Endothelial cell of umbilical vein (primary cell): Measurements from ENCODE around the gene ARRDC1. TPM values are rescaled to one million over a fixed set of nuclear protein-coding genes. Genes with fewer than 3 reads are reported as not detected.

Source experiments
- BruUV-seq: library from RNA; stranded (reverse); fragments of 400-500 nt; replicated peaks from 2 replicates; lab custom pipeline; 2021; lab: Mats Ljungman, UMichigan
- CTCF ChIA-PET: fragments of 300-600, 350-600 bp; sonication (Branson Sonifier 250); formaldehyde crosslinking; loops from one replicate; lab custom pipeline; 2021; ENCODE audit warnings: antibody characterized with exemption, inconsistent platforms; lab: Charles Lee
- POLR2A ChIA-PET: fragments of 300-600, 350-600 bp; sonication (Branson Sonifier 250); formaldehyde crosslinking; loops from one replicate; lab custom pipeline; 2021; ENCODE audit warnings: antibody characterized with exemption, inconsistent platforms; lab: Charles Lee
- DNase-seq: peaks from one replicate; pipeline ENCODE4 v3.0.0-alpha.2; 2011; ENCODE audit warnings: low read depth, low spot score
- FAIRE-seq: peaks from 2 replicates; lab custom pipeline; 2011; peaks lifted over from hg19 to GRCh38; lab: Jason Lieb, UNC
- H2AFZ ChIP-seq: 2 replicates; pipeline ENCODE4 v1.6.0; 2012; ENCODE audit warnings: low read depth, low read length, control low read depth, inconsistent platforms
- H3K27ac ChIP-seq: 2 replicates; pipeline ENCODE4 v1.5.1; 2011; ENCODE audit warnings: low read depth, mild to moderate bottlenecking, control low read depth, low read length, moderate library complexity; ENCODE audit not compliant: insufficient read depth
- H3K27me3 ChIP-seq, 2 experiments: 2 replicates each; pipeline versions ENCODE4 v1.6.0 to v1.6.1; 2011; ENCODE audit warnings: low read length in 2 of 2, mixed read lengths in 1 of 2; ENCODE audit not compliant: control insufficient read depth in 2 of 2, insufficient read depth in 2 of 2
- H3K36me3 ChIP-seq, 2 experiments: 2 replicates in 1 of 2; 3 replicates in 1 of 2; pipeline ENCODE4 v1.5.1; 2011; ENCODE audit warnings: low read length in 2 of 2, mild to moderate bottlenecking in 1 of 2, moderate library complexity in 1 of 2; ENCODE audit not compliant: control insufficient read depth in 2 of 2, insufficient read depth in 2 of 2; ENCODE audit errors: extremely low read depth in 1 of 2
- H3K4me1 ChIP-seq: 3 replicates; pipeline ENCODE4 v1.5.1; 2011; ENCODE audit warnings: mild to moderate bottlenecking, low read length; ENCODE audit not compliant: control insufficient read depth, insufficient read depth; ENCODE audit errors: extremely low read depth
- H3K4me2 ChIP-seq: 2 replicates; pipeline ENCODE4 v1.6.1; 2011; ENCODE audit warnings: low read length, control low read depth, mixed read lengths; ENCODE audit not compliant: insufficient read depth
- H3K4me3 ChIP-seq, 3 experiments: fragments of 200-600 bp in 1 of 3; sonication (generic), shearing (Covaris generic) in 1 of 3; replicated peaks in 1 of 3; 2 replicates each; pipeline ENCODE4 v1.5.1; 2011 to 2016; ENCODE audit warnings: control low read depth in 3 of 3, low read length in 3 of 3, mild to moderate bottlenecking in 2 of 3, inconsistent platforms in 1 of 3, low read depth in 1 of 3, moderate library complexity in 1 of 3; ENCODE audit not compliant: insufficient read depth in 1 of 3
- H3K79me2 ChIP-seq: 2 replicates; pipeline ENCODE4 v1.6.0; 2012; ENCODE audit warnings: low read length, inconsistent platforms; ENCODE audit not compliant: control insufficient read depth, insufficient read depth
- H3K9ac ChIP-seq: replicated peaks from 2 replicates; pipeline ENCODE3; 2011; ENCODE audit warnings: low read length, control low read depth; ENCODE audit not compliant: insufficient read depth; ENCODE audit errors: extremely low read depth
- H3K9me1 ChIP-seq: replicated peaks from 3 replicates; pipeline ENCODE4 v1.6.0; 2011; ENCODE audit warnings: mild to moderate bottlenecking, low read length; ENCODE audit not compliant: control insufficient read depth, insufficient read depth; ENCODE audit errors: extremely low read depth
- H3K9me3 ChIP-seq: replicated peaks from 2 replicates; pipeline ENCODE4 v1.5.1; 2012; ENCODE audit warnings: low read length, inconsistent platforms; ENCODE audit not compliant: control insufficient read depth, insufficient read depth
- H4K20me1 ChIP-seq: replicated peaks from 2 replicates; pipeline ENCODE3; 2011; ENCODE audit warnings: mild to moderate bottlenecking, low read length; ENCODE audit not compliant: control insufficient read depth, insufficient read depth; ENCODE audit errors: extremely low read depth
- EZH2 ChIP-seq: IDR thresholded peaks from 2 replicates; pipeline ENCODE4 v1.6.1; 2012; ENCODE audit warnings: borderline replicate concordance, low read depth, mild to moderate bottlenecking, moderate library complexity, low read length, inconsistent platforms; ENCODE audit not compliant: severe bottlenecking
- FOS ChIP-seq: IDR thresholded peaks from 2 replicates; pipeline ENCODE4 v1.6.1; 2011; ENCODE audit warnings: mild to moderate bottlenecking, low read length, moderate library complexity, borderline replicate concordance; ENCODE audit not compliant: insufficient read depth
- GATA2 ChIP-seq: IDR thresholded peaks from 2 replicates; pipeline ENCODE4 v1.7.0; 2011; ENCODE audit warnings: low read depth, mild to moderate bottlenecking, moderate library complexity, mixed read lengths, low read length; ENCODE audit not compliant: insufficient read length, insufficient read depth
- JUN ChIP-seq: IDR thresholded peaks from 2 replicates; pipeline ENCODE4 v1.6.1; 2011; ENCODE audit warnings: borderline replicate concordance, low read depth; ENCODE audit not compliant: insufficient read length, insufficient read depth
- POLR2AphosphoS5 ChIP-seq: IDR thresholded peaks from 2 replicates; pipeline ENCODE4 v1.6.1; 2012; ENCODE audit warnings: low read depth, mild to moderate bottlenecking, control low read depth, low read length, moderate library complexity; ENCODE audit not compliant: insufficient read depth
- dilution Hi-C: fragments of 300-500 bp; cut with MboI; formaldehyde crosslinking; loops from one replicate; pipeline ENCODE4 v1.15.0; 2019; ENCODE audit warnings: low sequenced_read_pairs; ENCODE audit not compliant: extremely low pct_ligation_motif_present
- intact Hi-C: fragments of 100-400 bp; cut with micrococcal nuclease; formaldehyde crosslinking; loops from one replicate; pipeline ENCODE4 v1.10.0; 2022
- polyA plus RNA-seq, 4 experiments: library from polyadenylated mRNA; depleted of rRNA in 3 of 4; stranded (reverse) in 3 of 4; unstranded in 1 of 4; fragments of >200 nt; gene quantifications; 2 replicates each; pipeline versions ENCODE4 v1.2.1 to v1.2.3, GENCODE V29; 2011 to 2012; ENCODE audit warnings: missing spikeins in 1 of 4
- total RNA-seq: library from RNA; stranded (reverse); gene quantifications from 2 replicates; pipeline ENCODE4 v1.2.3, GENCODE V29; 2021

The ARRDC1 gene
- total and polyA plus RNA-seq, 2 donors (not counting 3 experiments of a cell fraction or from before 2014, with no cell fraction given): 22.5 to 51.0 TPM

- H3K9me1 ChIP-seq: no peaks in the 10 kb centered on the region
- CTCF ChIA-PET: no interaction called here
- H3K27me3 ChIP-seq: no peaks in the 10 kb centered on the region
- dilution Hi-C loops: no loop called here
- H3K4me2 ChIP-seq: no peak overlapping the region
- no peak overlapping the region for H3K4me3 ChIP-seq
- DNase-seq (no peak), FAIRE-seq (no peak)
- H3K4me1 ChIP-seq: no peaks in the 10 kb centered on the region
- no TSS peak for BruUV-seq
- no peaks in the 10 kb centered on the region for H4K20me1 ChIP-seq
- H3K9ac ChIP-seq: no peak overlapping the region
- POLR2A ChIA-PET: no interaction called here
- H3K36me3 ChIP-seq: peaks cover 0 to 8% of the 10 kb centered on the region in 2 experiments
- H3K9me3 ChIP-seq: no peaks in the 10 kb centered on the region
- peaks cover 86% of the 10 kb centered on the region for H3K79me2 ChIP-seq
- no peak overlapping the region for H3K27ac ChIP-seq
- TF ChIP-seq POLR2AphosphoS5: no peak
- intact Hi-C loops: no loop called here
- H2AFZ ChIP-seq: no peak overlapping the region
These were observed 34.0 kb downstream of the ARRDC1 start for GRCh38 chr9:137639303-137640051.

GRCh38 chr9:137640862-137641261, 35.4 kb downstream of the ARRDC1 start:
- no peak for DNase-seq
- Histone ChIP-seq H3K4me1 (no peaks in the 10 kb centered on the region), H3K4me3 (no peak overlapping the region), H2AFZ (no peak overlapping the region), H3K79me2 (peaks cover 89% of the 10 kb centered on the region), H3K9me1 (no peaks in the 10 kb centered on the region), H4K20me1 (no peaks in the 10 kb centered on the region), H3K4me2 (no peak overlapping the region), H3K9me3 (no peaks in the 10 kb centered on the region), H3K36me3 (peaks cover 0 to 8% of the 10 kb centered on the region in 2 experiments), H3K27me3 (no peaks in the 10 kb centered on the region), H3K9ac (no peak overlapping the region), H3K27ac (no peak overlapping the region)
- intact Hi-C loops: no loop called here
- CTCF ChIA-PET: interaction anchor here (1.4 kb wide), 1 partner anchor 26 kb away, joined by 3 read pairs; no protein-coding TSS in a partner anchor
- POLR2A ChIA-PET: no interaction called here
- BruUV-seq: no TSS peak
- TF ChIP-seq JUN: no peak
- TF ChIP-seq GATA2: no peak
- no peak for TF ChIP-seq FOS
- TF ChIP-seq EZH2: no peak
- no peak for FAIRE-seq
- dilution Hi-C loops: no loop called here
